GM19467 (cell line): ENCODE results near the gene FAM135A.
"Not testable (repeated sequence)": the region's sequence is repeated elsewhere in the genome, so short reads cannot be mapped to it uniquely, and the experiment has no call there.

Source experiments
- ATAC-seq: cut with Tn5 transposase; IDR thresholded peaks from one replicate; pipeline ENCODE4 v1.9.1; 2021; ENCODE audit warnings: mild to moderate bottlenecking, moderate library complexity; ENCODE audit not compliant: unreplicated experiment

FAM135A gene

DNA sequence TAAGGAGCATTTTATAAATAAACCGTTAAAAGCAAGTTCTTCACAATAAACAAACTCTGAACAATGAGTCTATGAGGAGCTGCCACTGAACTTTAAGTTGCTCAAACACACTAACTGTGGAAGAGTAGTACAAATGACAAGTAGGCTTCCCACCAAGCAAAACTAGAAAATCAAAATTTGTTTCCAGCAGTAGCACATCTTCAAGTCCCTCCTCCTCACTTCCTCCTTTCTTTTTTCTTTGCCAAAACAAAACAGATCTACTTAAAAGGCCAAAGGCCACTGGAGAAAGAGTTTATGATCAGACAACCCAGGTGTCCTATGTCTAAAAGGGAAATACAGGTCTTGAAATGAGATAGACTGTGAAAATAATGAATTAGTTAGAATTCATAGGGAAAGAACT is 17.1 kb upstream of the FAM135A start:
- no peak for ATAC-seq

DNA sequence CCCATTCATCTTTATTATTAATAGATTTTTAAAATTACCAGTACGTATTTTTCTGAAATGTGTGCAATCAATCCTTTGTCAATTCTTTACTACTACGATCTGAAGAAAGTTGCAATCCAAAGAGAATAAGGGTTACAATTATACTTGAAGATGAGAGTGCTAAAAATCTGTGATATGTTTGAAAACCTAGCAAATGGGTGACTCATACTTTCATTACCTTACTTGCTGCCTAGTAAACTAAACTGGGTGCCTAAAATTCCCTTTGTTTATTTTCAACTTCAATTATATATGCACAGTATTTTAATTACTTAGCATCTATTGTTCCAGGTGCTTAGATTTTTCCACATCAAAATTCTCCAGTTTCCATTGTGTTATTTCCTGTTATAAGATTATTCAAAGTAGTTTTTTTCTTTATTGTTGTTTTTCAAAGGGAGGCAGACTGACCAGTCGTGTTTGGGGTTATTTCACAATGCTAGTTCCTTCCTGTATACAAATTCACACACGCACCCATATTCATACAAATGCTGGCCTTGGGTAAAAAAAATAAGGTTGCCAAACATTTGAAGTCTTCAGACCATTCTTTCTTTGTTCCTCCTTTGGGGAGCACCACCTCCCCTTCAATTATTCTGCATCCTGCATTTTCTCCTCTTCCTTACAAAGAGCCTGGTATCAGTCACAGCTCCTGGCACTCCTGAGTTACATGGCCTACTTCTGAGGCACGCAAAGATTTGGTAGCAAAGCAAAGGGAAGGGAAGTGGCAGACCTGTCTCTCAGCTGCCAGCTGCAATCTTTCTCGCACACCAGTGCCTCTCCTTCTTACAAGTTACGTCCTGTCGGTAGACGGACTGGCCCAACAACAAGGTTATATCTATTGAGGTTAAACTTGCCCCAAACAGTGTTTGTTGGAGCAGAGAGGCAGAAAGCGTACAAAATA is 16.2 kb upstream of the FAM135A start:
- ATAC-seq, result no peak

- no peak for ATAC-seq
These were observed 14.3 kb upstream of the FAM135A start for GRCh38 chr6:70398783-70399728.

- ATAC-seq, result no peak
These were observed 8.7 kb upstream of the FAM135A start for GRCh38 chr6:70404658-70405057.

DNA sequence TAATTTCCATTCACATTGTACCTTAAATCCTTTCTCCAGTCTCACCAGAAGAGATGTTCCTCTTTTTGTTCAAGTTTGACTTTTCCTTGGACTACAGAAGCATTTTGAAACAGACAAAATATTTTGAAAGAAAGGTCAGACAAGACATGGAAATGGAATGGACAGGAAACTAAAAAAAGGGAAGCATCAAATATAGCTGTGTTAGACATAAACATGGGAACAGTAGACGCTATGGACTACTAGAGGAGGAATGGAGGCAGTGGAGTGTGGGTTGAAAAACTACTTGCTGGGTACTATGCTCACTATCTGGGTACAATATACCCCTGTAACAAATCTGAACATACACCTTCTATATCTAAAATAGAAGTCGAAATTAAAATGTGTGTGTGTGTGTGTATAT is 4.1 kb upstream of the FAM135A start:
- no peak for ATAC-seq

- no peak for ATAC-seq
These were observed 1.6 kb upstream of the FAM135A start for GRCh38 chr6:70411542-70412251.

GRCh38 chr6:70412252-70413113 is 825 bp upstream of the FAM135A start:
- ATAC-seq, result peak; percentile 7

DNA sequence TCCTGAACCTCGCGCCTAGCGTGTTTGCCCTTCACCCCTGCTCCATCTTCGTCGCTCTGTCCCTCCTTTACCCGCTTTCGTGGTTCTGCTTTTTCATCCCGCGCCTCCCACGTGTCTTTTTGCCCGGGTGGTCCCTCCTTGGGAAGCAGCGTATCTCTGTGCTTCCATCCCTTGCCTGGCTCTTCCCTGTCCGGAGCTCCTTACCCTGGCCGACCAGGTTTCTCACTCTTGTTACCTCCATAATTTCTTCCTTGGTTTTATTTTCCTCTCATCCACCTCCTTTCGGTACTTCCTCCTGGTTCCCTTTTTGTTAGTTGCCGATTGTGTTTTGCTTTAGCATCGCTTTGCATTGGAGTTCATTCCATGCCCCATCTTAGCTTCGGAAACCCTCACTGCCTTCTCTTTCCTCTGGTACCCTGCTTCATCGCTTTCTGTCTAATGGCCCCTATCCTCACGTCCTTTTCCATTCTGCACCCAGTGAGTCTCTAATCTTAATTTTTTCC is 735 bp downstream of the FAM135A start:
- no peak for ATAC-seq

- no peak for ATAC-seq
These were observed 1.5 kb downstream of the FAM135A start for GRCh38 chr6:70414813-70415212.

DNA sequence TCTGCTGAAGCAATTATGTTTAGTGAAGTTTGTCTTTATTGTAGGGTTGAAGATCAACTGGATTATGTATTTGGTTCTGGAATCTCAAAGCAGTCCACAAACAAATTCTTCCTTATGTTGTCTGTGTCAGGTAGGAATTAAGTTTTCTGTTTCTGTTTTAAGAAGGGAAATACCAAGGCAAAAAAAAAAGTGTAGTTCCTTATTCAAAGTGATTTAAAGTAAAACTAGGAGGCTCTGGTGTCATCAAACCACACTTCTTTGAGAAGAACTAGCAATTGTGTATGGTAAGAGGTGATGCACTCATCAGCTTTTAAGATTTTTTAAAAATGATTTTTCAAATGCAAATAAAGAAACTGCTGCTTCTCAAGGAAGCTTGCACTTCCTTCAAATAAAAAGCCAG is 1.9 kb downstream of the FAM135A start:
- ATAC-seq, result no peak

DNA sequence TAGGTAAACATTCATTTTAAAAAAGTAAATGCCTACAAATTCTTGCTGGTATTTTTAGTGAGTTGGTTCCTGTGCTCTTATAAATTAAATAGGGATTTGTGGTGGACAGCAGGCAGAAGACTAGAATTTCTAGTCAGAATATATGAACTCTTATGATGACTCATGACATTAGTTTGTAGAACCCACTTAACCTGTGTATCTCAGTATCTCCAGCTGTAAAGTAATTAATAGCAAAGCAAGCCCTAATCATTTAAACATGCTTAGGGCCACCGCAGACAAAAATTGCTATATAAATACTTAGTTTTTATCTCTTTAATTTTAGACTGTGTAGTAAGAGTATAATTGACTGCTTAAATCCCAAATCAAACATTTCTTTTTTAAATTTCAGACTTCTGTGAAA is 2.4 kb downstream of the FAM135A start:
- no peak for ATAC-seq

GRCh38 chr6:70421509-70421908 is 8.2 kb downstream of the FAM135A start:
- no peak for ATAC-seq

- no peak for ATAC-seq
These were observed 10.2 kb downstream of the FAM135A start for GRCh38 chr6:70423189-70424134.

DNA sequence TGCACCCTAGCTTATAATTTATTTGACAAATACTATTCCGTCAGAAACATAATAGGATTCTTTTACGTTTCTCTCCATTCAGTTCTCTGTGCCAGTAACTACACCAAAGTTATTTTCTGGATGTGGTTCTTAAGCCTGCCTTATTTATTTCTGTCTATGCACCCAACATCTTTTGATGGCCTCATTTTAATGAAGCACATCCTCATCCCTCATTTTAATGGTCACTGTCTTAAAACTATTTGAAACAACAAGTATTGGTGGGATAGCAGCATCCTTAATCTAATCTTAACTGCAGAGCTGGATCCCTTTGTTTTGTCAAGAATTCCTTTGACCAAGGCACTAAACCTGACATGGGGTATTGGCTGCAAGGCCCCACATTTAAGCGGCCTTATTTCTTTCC is 11.0 kb downstream of the FAM135A start:
- ATAC-seq, result no peak

GRCh38 chr6:70436320-70436719 is 23.0 kb downstream of the FAM135A start:
- no peak for ATAC-seq

DNA sequence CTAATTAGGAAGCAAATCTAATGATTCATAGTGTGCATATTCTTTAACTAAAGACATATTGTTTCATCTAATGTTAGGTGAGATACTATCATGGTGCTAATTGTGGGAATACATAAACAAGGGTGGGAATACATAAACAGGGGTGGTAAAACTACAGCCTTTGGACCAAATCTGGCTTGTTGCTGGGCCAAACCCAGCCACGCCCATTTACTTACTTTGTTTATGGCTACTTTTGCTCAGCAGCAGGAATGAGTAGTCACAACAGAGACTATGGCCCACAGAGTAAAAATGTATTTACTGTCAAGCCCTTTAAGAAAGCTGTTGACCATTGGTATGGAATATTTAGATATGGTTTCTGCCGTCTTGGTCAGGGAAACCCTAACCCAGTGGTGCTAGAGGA is 31.7 kb downstream of the FAM135A start:
- ATAC-seq, result no peak

- ATAC-seq, result not testable (repeated sequence)
These were observed 34.2 kb downstream of the FAM135A start for GRCh38 chr6:70447343-70448070.

GRCh38 chr6:70453899-70454298 is 40.6 kb downstream of the FAM135A start:
- ATAC-seq, result not testable (repeated sequence)
